ENCODE results near the gene GUCY2C.

The GUCY2C gene

DNA sequence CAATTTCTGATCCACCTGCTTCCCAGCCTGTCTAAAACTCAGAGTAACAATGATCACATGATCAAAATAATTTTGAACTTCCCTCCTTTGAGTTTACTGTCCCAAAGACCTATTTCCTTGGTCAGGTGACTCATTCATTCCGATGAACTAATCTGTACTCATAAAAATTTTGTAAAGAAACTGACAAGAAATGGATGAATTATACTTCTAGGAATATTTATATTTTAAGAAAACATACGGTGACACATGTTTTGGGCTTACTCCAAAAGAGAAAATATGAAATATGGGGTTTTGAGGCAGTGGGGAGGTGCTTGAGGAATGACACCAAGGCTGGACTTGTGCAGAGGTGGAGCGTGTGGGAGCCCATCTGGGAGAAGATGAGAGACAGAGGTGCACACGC, 42.0 kb downstream of the GUCY2C start:
- TF ChIP-seq ZNF350 (tag by site-specific recombination; IDR thresholded peaks at IDR 0.05) (no peak), REPIN1 (tag by site-specific recombination; IDR thresholded peaks at IDR 0.05; ENCODE audit: low read depth) (no peak), ZBTB20 (tag by site-specific recombination; IDR thresholded peaks at IDR 0.05) (no peak), RBAK (tag by site-specific recombination; IDR thresholded peaks at IDR 0.05) (no peak), ZNF549 (tag by site-specific recombination; IDR thresholded peaks at IDR 0.05) (no peak), ZNF394 (tag by site-specific recombination; IDR thresholded peaks at IDR 0.05; ENCODE audit: borderline replicate concordance) (no peak), ZNF623 (tag by site-specific recombination; IDR thresholded peaks at IDR 0.05) (no peak), ZNF521 (tag by site-specific recombination; IDR thresholded peaks at IDR 0.05) (no peak), ZFP41 (tag by site-specific recombination; IDR thresholded peaks at IDR 0.05; ENCODE audit: borderline replicate concordance) (no peak), ZNF600 (tag by site-specific recombination; IDR thresholded peaks at IDR 0.05) (no peak), ZNF211 (tag by site-specific recombination; IDR thresholded peaks at IDR 0.05; ENCODE audit: low read depth) (no peak)
- TF ChIP-seq, protein P1, sequence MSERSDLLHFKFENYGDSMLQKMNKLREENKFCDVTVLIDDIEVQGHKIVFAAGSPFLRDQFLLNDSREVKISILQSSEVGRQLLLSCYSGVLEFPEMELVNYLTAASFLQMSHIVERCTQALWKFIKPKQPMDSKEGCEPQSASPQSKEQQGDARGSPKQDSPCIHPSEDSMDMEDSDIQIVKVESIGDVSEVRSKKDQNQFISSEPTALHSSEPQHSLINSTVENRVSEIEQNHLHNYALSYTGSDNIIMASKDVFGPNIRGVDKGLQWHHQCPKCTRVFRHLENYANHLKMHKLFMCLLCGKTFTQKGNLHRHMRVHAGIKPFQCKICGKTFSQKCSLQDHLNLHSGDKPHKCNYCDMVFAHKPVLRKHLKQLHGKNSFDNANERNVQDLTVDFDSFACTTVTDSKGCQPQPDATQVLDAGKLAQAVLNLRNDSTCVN (tag by site-specific recombination; optimal IDR thresholded peaks at IDR 0.05): no peak
- TF ChIP-seq, protein P2, sequence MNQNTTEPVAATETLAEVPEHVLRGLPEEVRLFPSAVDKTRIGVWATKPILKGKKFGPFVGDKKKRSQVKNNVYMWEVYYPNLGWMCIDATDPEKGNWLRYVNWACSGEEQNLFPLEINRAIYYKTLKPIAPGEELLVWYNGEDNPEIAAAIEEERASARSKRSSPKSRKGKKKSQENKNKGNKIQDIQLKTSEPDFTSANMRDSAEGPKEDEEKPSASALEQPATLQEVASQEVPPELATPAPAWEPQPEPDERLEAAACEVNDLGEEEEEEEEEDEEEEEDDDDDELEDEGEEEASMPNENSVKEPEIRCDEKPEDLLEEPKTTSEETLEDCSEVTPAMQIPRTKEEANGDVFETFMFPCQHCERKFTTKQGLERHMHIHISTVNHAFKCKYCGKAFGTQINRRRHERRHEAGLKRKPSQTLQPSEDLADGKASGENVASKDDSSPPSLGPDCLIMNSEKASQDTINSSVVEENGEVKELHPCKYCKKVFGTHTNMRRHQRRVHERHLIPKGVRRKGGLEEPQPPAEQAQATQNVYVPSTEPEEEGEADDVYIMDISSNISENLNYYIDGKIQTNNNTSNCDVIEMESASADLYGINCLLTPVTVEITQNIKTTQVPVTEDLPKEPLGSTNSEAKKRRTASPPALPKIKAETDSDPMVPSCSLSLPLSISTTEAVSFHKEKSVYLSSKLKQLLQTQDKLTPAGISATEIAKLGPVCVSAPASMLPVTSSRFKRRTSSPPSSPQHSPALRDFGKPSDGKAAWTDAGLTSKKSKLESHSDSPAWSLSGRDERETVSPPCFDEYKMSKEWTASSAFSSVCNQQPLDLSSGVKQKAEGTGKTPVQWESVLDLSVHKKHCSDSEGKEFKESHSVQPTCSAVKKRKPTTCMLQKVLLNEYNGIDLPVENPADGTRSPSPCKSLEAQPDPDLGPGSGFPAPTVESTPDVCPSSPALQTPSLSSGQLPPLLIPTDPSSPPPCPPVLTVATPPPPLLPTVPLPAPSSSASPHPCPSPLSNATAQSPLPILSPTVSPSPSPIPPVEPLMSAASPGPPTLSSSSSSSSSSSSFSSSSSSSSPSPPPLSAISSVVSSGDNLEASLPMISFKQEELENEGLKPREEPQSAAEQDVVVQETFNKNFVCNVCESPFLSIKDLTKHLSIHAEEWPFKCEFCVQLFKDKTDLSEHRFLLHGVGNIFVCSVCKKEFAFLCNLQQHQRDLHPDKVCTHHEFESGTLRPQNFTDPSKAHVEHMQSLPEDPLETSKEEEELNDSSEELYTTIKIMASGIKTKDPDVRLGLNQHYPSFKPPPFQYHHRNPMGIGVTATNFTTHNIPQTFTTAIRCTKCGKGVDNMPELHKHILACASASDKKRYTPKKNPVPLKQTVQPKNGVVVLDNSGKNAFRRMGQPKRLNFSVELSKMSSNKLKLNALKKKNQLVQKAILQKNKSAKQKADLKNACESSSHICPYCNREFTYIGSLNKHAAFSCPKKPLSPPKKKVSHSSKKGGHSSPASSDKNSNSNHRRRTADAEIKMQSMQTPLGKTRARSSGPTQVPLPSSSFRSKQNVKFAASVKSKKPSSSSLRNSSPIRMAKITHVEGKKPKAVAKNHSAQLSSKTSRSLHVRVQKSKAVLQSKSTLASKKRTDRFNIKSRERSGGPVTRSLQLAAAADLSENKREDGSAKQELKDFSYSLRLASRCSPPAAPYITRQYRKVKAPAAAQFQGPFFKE (tag by site-specific recombination; IDR thresholded peaks at IDR 0.05; ENCODE audit: borderline replicate concordance): no peak
- TF ChIP-seq, protein P3, sequence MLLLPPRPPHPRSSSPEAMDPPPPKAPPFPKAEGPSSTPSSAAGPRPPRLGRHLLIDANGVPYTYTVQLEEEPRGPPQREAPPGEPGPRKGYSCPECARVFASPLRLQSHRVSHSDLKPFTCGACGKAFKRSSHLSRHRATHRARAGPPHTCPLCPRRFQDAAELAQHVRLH (tag by site-specific recombination; IDR thresholded peaks at IDR 0.05): no peak

DNA sequence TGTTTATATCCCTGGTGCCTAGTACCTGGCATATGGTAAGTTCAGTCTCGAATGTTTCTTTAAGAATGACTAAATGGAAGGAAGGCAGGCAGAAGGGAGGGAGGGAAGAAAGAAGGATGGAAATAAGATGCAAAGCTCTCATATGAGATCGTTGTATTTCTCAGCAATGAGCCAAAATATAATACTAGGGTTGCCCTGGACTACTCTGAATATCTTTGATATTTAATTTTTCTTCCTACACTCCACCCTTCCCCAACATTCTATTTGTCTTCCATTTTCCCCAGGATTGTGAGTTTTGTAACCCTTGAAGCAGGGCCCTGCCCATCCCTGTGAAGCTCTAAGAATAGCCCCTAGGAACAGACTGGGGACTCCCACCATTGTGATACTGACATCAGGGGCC, 43.9 kb downstream of the GUCY2C start:
- Histone ChIP-seq H3K4me3 (ENCODE audit: low read depth, low read length) (no peak overlapping the region), H3K27ac (ENCODE audit: extremely low read depth, low read depth, low read length) (no peak overlapping the region), H3K9me3 (ENCODE audit: control insufficient read depth, insufficient read depth, low read depth, low read length) (no peaks in the 10 kb centered on the region), H3K36me3 (ENCODE audit: control insufficient read depth in 2 of 2, insufficient read depth in 1 of 2, low read length in 2 of 2) (no peaks in the 10 kb centered on the region), H3K4me1 (ENCODE audit: control insufficient read depth, insufficient read depth, low read length) (no peaks in the 10 kb centered on the region)
- POLR2A ChIA-PET: no interaction called here
- no peak for TF ChIP-seq BCL11B (tag by site-specific recombination; IDR thresholded peaks at IDR 0.05; ENCODE audit: low read depth)
- no peak for TF ChIP-seq ZNF138 (tag by site-specific recombination; IDR thresholded peaks at IDR 0.05; ENCODE audit: borderline replicate concordance)
- TF ChIP-seq ZNF133 (tag by site-specific recombination; IDR thresholded peaks at IDR 0.05): no peak
- TF ChIP-seq GLIS2 (tag by site-specific recombination; IDR thresholded peaks at IDR 0.05): no peak
- TF ChIP-seq FEZF1 (tag by site-specific recombination; IDR thresholded peaks at IDR 0.05): no peak
- TF ChIP-seq ZNF843 (tag by site-specific recombination; IDR thresholded peaks at IDR 0.05): no peak
- TF ChIP-seq ZNF747 (tag by site-specific recombination; IDR thresholded peaks at IDR 0.05): no peak
- TF ChIP-seq, protein P4, sequence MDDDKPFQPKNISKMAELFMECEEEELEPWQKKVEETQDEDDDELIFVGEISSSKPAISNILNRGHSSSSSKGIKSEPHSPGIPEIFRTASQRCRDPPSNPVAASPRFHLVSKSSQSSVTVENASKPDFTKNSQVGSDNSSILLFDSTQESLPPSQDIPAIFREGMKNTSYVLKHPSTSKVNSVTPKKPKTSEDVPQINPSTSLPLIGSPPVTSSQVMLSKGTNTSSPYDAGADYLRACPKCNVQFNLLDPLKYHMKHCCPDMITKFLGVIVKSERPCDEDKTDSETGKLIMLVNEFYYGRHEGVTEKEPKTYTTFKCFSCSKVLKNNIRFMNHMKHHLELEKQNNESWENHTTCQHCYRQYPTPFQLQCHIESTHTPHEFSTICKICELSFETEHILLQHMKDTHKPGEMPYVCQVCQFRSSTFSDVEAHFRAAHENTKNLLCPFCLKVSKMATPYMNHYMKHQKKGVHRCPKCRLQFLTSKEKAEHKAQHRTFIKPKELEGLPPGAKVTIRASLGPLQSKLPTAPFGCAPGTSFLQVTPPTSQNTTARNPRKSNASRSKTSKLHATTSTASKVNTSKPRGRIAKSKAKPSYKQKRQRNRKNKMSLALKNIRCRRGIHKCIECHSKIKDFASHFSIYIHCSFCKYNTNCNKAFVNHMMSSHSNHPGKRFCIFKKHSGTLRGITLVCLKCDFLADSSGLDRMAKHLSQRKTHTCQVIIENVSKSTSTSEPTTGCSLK (tag by site-specific recombination; IDR thresholded peaks at IDR 0.05): no peak
- TF ChIP-seq ZNF514 (tag by site-specific recombination; IDR thresholded peaks at IDR 0.05): no peak
- CTCF ChIA-PET: interaction anchor here (0.8 kb wide), 1 partner anchor 12 kb away, joined by 3 read pairs; no protein-coding TSS in a partner anchor

More for the DNA sequence above, 42.0 kb downstream of the GUCY2C start:
- CTCF ChIA-PET: interaction anchor here (0.5 kb wide), 1 partner anchor 487 kb away, joined by 3 read pairs; no protein-coding TSS in a partner anchor
- Histone ChIP-seq H3K36me3 (ENCODE audit: control insufficient read depth in 2 of 2, insufficient read depth in 1 of 2, low read length in 2 of 2) (no peaks in the 10 kb centered on the region), H3K4me3 (ENCODE audit: low read depth, low read length) (no peak overlapping the region), H3K27ac (ENCODE audit: extremely low read depth, low read depth, low read length) (no peak overlapping the region), H3K9me3 (ENCODE audit: control insufficient read depth, insufficient read depth, low read depth, low read length) (no peaks in the 10 kb centered on the region), H3K4me1 (ENCODE audit: control insufficient read depth, insufficient read depth, low read length) (no peaks in the 10 kb centered on the region)
- POLR2A ChIA-PET: no interaction called here
